Endothelial cell (in vitro differentiated cells): Measurements from ENCODE around the gene ZDHHC3. TPM values are rescaled to one million over a fixed set of nuclear protein-coding genes. Genes with fewer than 3 reads are reported as not detected.

Source experiments
- DNase-seq: peaks from one replicate; pipeline ENCODE4 v3.0.0; 2021; ENCODE audit warnings: low spot score
- H3K27ac Mint-ChIP-seq: one replicate; pipeline ENCODE4 v1.8.0; 2021; ENCODE audit warnings: mixed read lengths, inconsistent platforms; ENCODE audit not compliant: unreplicated experiment
- H3K27me3 Mint-ChIP-seq: one replicate; pipeline ENCODE4 v1.8.0; 2021; ENCODE audit warnings: mild to moderate bottlenecking, moderate library complexity, mixed read lengths, inconsistent platforms; ENCODE audit not compliant: unreplicated experiment
- H3K36me3 Mint-ChIP-seq: one replicate; pipeline ENCODE4 v1.8.0; 2021; ENCODE audit warnings: mild to moderate bottlenecking, low read depth, mixed read lengths, inconsistent platforms; ENCODE audit not compliant: unreplicated experiment
- H3K4me1 Mint-ChIP-seq: one replicate; pipeline ENCODE4 v1.8.0; 2021; ENCODE audit warnings: mild to moderate bottlenecking, mixed read lengths, inconsistent platforms; ENCODE audit not compliant: unreplicated experiment
- H3K4me3 Mint-ChIP-seq: one replicate; pipeline ENCODE4 v1.8.0; 2021; ENCODE audit warnings: mild to moderate bottlenecking, mixed read lengths, inconsistent platforms; ENCODE audit not compliant: unreplicated experiment
- H3K9me3 Mint-ChIP-seq: one replicate; pipeline ENCODE4 v1.8.0; 2021; ENCODE audit warnings: mixed read lengths, inconsistent platforms; ENCODE audit not compliant: unreplicated experiment
- CTCF ChIP-seq: fragments of 200-600 bp; sonication (generic); IDR thresholded peaks from one replicate; pipeline ENCODE4 v1.5.0; 2021; ENCODE audit warnings: antibody characterized with exemption; ENCODE audit not compliant: unreplicated experiment
- total RNA-seq: library from RNA; stranded (reverse); fragmentation: NEBNext Ultra II Directional; extraction: Animal tissue kit (Norgen Biotek cat#: 25700); gene quantifications from one replicate; pipeline ENCODE4 v1.2.1, GENCODE V29; 2021; ENCODE audit not compliant: unreplicated experiment

Gene ZDHHC3
- total RNA-seq, 1 donor from 2014 or later, result 135 TPM

- DNase-seq, result no peak
- peaks cover 4% of the 10 kb centered on the region for H3K27me3 Mint-ChIP-seq
- no peak for TF ChIP-seq CTCF
- peaks cover 8% of the 10 kb centered on the region for H3K4me1 Mint-ChIP-seq
- H3K4me3 Mint-ChIP-seq, result no peak overlapping the region
- H3K27ac Mint-ChIP-seq, result no peak overlapping the region
- H3K9me3 Mint-ChIP-seq, result no peaks in the 10 kb centered on the region
- H3K36me3 Mint-ChIP-seq, result peaks cover 3% of the 10 kb centered on the region
Observed at GRCh38 chr3:44887101-44887500, 88.9 kb downstream of the ZDHHC3 start.

- H3K36me3 Mint-ChIP-seq, result peaks cover 3% of the 10 kb centered on the region
- no peaks in the 10 kb centered on the region for H3K9me3 Mint-ChIP-seq
- peaks cover 8% of the 10 kb centered on the region for H3K4me1 Mint-ChIP-seq
- no peak overlapping the region for H3K27ac Mint-ChIP-seq
- no peak for TF ChIP-seq CTCF
- peaks cover 4% of the 10 kb centered on the region for H3K27me3 Mint-ChIP-seq
- no peak overlapping the region for H3K4me3 Mint-ChIP-seq
- no peak for DNase-seq
Observed at GRCh38 chr3:44886561-44886960, 89.4 kb downstream of the ZDHHC3 start.

GRCh38 chr3:44885618-44886017 lies 90.4 kb downstream of the ZDHHC3 start:
- H3K9me3 Mint-ChIP-seq, result no peaks in the 10 kb centered on the region
- H3K4me3 Mint-ChIP-seq, result peak overlapping the region; percentile 76
- H3K27me3 Mint-ChIP-seq, result peaks cover 2% of the 10 kb centered on the region
- DNase-seq, result no peak
- H3K27ac Mint-ChIP-seq, result no peak overlapping the region
- H3K36me3 Mint-ChIP-seq, result peaks cover 3% of the 10 kb centered on the region
- H3K4me1 Mint-ChIP-seq, result peaks cover 8% of the 10 kb centered on the region
- no peak for TF ChIP-seq CTCF

GRCh38 chr3:44883999-44884431 lies 92.0 kb downstream of the ZDHHC3 start:
- Mint-ChIP-seq H3K27ac (no peak overlapping the region), H3K36me3 (peaks cover 3% of the 10 kb centered on the region), H3K9me3 (no peaks in the 10 kb centered on the region), H3K4me3 (no peak overlapping the region), H3K4me1 (peaks cover 8% of the 10 kb centered on the region), H3K27me3 (no peaks in the 10 kb centered on the region)
- DNase-seq, result no peak
- TF ChIP-seq CTCF, result no peak

GRCh38 chr3:44883213-44883955 lies 92.6 kb downstream of the ZDHHC3 start:
- Mint-ChIP-seq H3K27me3 (no peaks in the 10 kb centered on the region), H3K4me1 (peaks cover 8% of the 10 kb centered on the region), H3K36me3 (peaks cover 3% of the 10 kb centered on the region), H3K9me3 (no peaks in the 10 kb centered on the region), H3K27ac (no peak overlapping the region), H3K4me3 (no peak overlapping the region)
- DNase-seq, result no peak
- no peak for TF ChIP-seq CTCF
